GM18526 (cell line): ENCODE results near the gene ORAI3.

Experiments
- POLR2A ChIP-seq: IDR thresholded peaks from 3 replicates; pipeline ENCODE4 v1.6.1; 2011; ENCODE audit not compliant: insufficient read length; ENCODE audit errors: extremely low read depth

The ORAI3 gene

GRCh38 chr16:30948667-30949649 is at the start of gene ORAI3:
Gene ORAI3 (plus strand): TSS chr16:30949068. CDS start chr16:30949290, 222 bp downstream.
- peak; percentile 54 for TF ChIP-seq POLR2A

GRCh38 chr16:30899794-30900193 is 49.1 kb upstream of the ORAI3 start:
- no peak for TF ChIP-seq POLR2A

GRCh38 chr16:30900588-30900987 is 48.3 kb upstream of the ORAI3 start:
- no peak for TF ChIP-seq POLR2A

- no peak for TF ChIP-seq POLR2A
Measured at GRCh38 chr16:30901201-30902028, 47.5 kb upstream of the ORAI3 start.

GRCh38 chr16:30902029-30902972 is 46.6 kb upstream of the ORAI3 start:
- peak; percentile 48 for TF ChIP-seq POLR2A

- TF ChIP-seq POLR2A = no peak
Measured at GRCh38 chr16:30903002-30903401, 45.9 kb upstream of the ORAI3 start.

GRCh38 chr16:30903596-30903995 is 45.3 kb upstream of the ORAI3 start:
- TF ChIP-seq POLR2A = no peak

GRCh38 chr16:30904114-30904780 is 44.6 kb upstream of the ORAI3 start:
- no peak for TF ChIP-seq POLR2A

- TF ChIP-seq POLR2A = no peak
Measured at GRCh38 chr16:30907064-30907463, 41.8 kb upstream of the ORAI3 start.

GRCh38 chr16:30910427-30911029 is 38.3 kb upstream of the ORAI3 start:
- no peak for TF ChIP-seq POLR2A

GRCh38 chr16:30912794-30913412 is 36.0 kb upstream of the ORAI3 start:
- no peak for TF ChIP-seq POLR2A

- no peak for TF ChIP-seq POLR2A
Measured at GRCh38 chr16:30914830-30915229, 34.0 kb upstream of the ORAI3 start.

- no peak for TF ChIP-seq POLR2A
Measured at GRCh38 chr16:30918614-30919013, 30.3 kb upstream of the ORAI3 start.

GRCh38 chr16:30920891-30921290 is 28.0 kb upstream of the ORAI3 start:
- no peak for TF ChIP-seq POLR2A

- TF ChIP-seq POLR2A = no peak
Measured at GRCh38 chr16:30921459-30921747, 27.5 kb upstream of the ORAI3 start.
